Measurements from ENCODE around the gene TBPL2.

The TBPL2 gene

GRCh38 chr14:55412676-55413075 lies 27.7 kb downstream of the TBPL2 start:
- Histone ChIP-seq H3K4me1 (ENCODE audit: insufficient read depth, low read length) (peaks cover 22% of the 10 kb centered on the region), H3K9me3 (ENCODE audit: low read length) (no peaks in the 10 kb centered on the region), H2AFZ (ENCODE audit: low read depth, low read length) (peak overlapping the region; percentile 100), H3K4me3 (ENCODE audit: low read length) (no peak overlapping the region), H3K36me3 (ENCODE audit: insufficient read depth, low read length) (no peaks in the 10 kb centered on the region), H3K27me3 (ENCODE audit: insufficient read depth, low read length) (peaks cover 2% of the 10 kb centered on the region)

GRCh38 chr14:55411426-55412389 lies 28.7 kb downstream of the TBPL2 start, which contains the start of gene ATG14:
Gene ATG14 (minus strand): TSS chr14:55411830. CDS start chr14:55411822, 8 bp downstream.
- Histone ChIP-seq H3K4me1 (ENCODE audit: insufficient read depth, low read length) (peaks cover 22% of the 10 kb centered on the region), H2AFZ (ENCODE audit: low read depth, low read length) (peak within 1 kb of the TSS; percentile 100), H3K36me3 (ENCODE audit: insufficient read depth, low read length) (no peaks in the 10 kb centered on the region), H3K9me3 (ENCODE audit: low read length) (no peaks in the 10 kb centered on the region), H3K4me3 (ENCODE audit: low read length) (peak within 1 kb of the TSS; percentile 98), H3K27me3 (ENCODE audit: insufficient read depth, low read length) (no peaks in the 10 kb centered on the region)

- no peaks in the 10 kb centered on the region for H3K27me3 ChIP-seq (ENCODE audit: insufficient read depth, low read length)
- H3K9me3 ChIP-seq (ENCODE audit: low read length) = no peaks in the 10 kb centered on the region
- H3K4me1 ChIP-seq (ENCODE audit: insufficient read depth, low read length) = peaks cover 22% of the 10 kb centered on the region
- H3K4me3 ChIP-seq (ENCODE audit: low read length) = peak overlapping the region; percentile 98
- H2AFZ ChIP-seq (ENCODE audit: low read depth, low read length) = peak overlapping the region; percentile 100
- no peaks in the 10 kb centered on the region for H3K36me3 ChIP-seq (ENCODE audit: insufficient read depth, low read length)
Observed at GRCh38 chr14:55410876-55411275, 29.5 kb downstream of the TBPL2 start.

- Histone ChIP-seq H3K4me3 (ENCODE audit: low read length) (no peak overlapping the region), H3K27me3 (ENCODE audit: insufficient read depth, low read length) (no peaks in the 10 kb centered on the region), H3K36me3 (ENCODE audit: insufficient read depth, low read length) (no peaks in the 10 kb centered on the region), H3K9me3 (ENCODE audit: low read length) (no peaks in the 10 kb centered on the region), H2AFZ (ENCODE audit: low read depth, low read length) (no peak overlapping the region), H3K4me1 (ENCODE audit: insufficient read depth, low read length) (no peaks in the 10 kb centered on the region)
Observed at GRCh38 chr14:55404173-55404854, 36.1 kb downstream of the TBPL2 start.

- Histone ChIP-seq H3K9me3 (ENCODE audit: low read length) (no peaks in the 10 kb centered on the region), H3K36me3 (ENCODE audit: insufficient read depth, low read length) (no peaks in the 10 kb centered on the region), H3K4me3 (ENCODE audit: low read length) (no peak overlapping the region), H3K27me3 (ENCODE audit: insufficient read depth, low read length) (no peaks in the 10 kb centered on the region), H2AFZ (ENCODE audit: low read depth, low read length) (no peak overlapping the region), H3K4me1 (ENCODE audit: insufficient read depth, low read length) (no peaks in the 10 kb centered on the region)
Observed at GRCh38 chr14:55401751-55402150, 38.7 kb downstream of the TBPL2 start.

- H3K36me3 ChIP-seq (ENCODE audit: insufficient read depth, low read length) = peaks cover 8% of the 10 kb centered on the region
- H3K4me3 ChIP-seq (ENCODE audit: low read length) = no peak overlapping the region
- no peaks in the 10 kb centered on the region for H3K27me3 ChIP-seq (ENCODE audit: insufficient read depth, low read length)
- H3K9me3 ChIP-seq (ENCODE audit: low read length) = no peaks in the 10 kb centered on the region
- no peak overlapping the region for H2AFZ ChIP-seq (ENCODE audit: low read depth, low read length)
- H3K4me1 ChIP-seq (ENCODE audit: insufficient read depth, low read length) = no peaks in the 10 kb centered on the region
Observed at GRCh38 chr14:55399852-55400251, 40.6 kb downstream of the TBPL2 start.

GRCh38 chr14:55399183-55399582 lies 41.2 kb downstream of the TBPL2 start:
- Histone ChIP-seq H3K27me3 (ENCODE audit: insufficient read depth, low read length) (no peaks in the 10 kb centered on the region), H3K9me3 (ENCODE audit: low read length) (no peaks in the 10 kb centered on the region), H2AFZ (ENCODE audit: low read depth, low read length) (no peak overlapping the region), H3K4me1 (ENCODE audit: insufficient read depth, low read length) (no peaks in the 10 kb centered on the region), H3K36me3 (ENCODE audit: insufficient read depth, low read length) (peaks cover 14% of the 10 kb centered on the region), H3K4me3 (ENCODE audit: low read length) (no peak overlapping the region)

- H2AFZ ChIP-seq (ENCODE audit: low read depth, low read length) = no peak overlapping the region
- H3K4me3 ChIP-seq (ENCODE audit: low read length) = no peak overlapping the region
- H3K36me3 ChIP-seq (ENCODE audit: insufficient read depth, low read length) = peaks cover 14% of the 10 kb centered on the region
- H3K4me1 ChIP-seq (ENCODE audit: insufficient read depth, low read length) = no peaks in the 10 kb centered on the region
- no peaks in the 10 kb centered on the region for H3K27me3 ChIP-seq (ENCODE audit: insufficient read depth, low read length)
- H3K9me3 ChIP-seq (ENCODE audit: low read length) = no peaks in the 10 kb centered on the region
Observed at GRCh38 chr14:55398679-55399078, 41.7 kb downstream of the TBPL2 start.

- H3K36me3 ChIP-seq (ENCODE audit: insufficient read depth, low read length) = peaks cover 39% of the 10 kb centered on the region
- no peaks in the 10 kb centered on the region for H3K4me1 ChIP-seq (ENCODE audit: insufficient read depth, low read length)
- H3K27me3 ChIP-seq (ENCODE audit: insufficient read depth, low read length) = no peaks in the 10 kb centered on the region
- H2AFZ ChIP-seq (ENCODE audit: low read depth, low read length) = no peak overlapping the region
- no peaks in the 10 kb centered on the region for H3K9me3 ChIP-seq (ENCODE audit: low read length)
- H3K4me3 ChIP-seq (ENCODE audit: low read length) = no peak overlapping the region
Observed at GRCh38 chr14:55389330-55389729, 51.1 kb downstream of the TBPL2 start.

- no peak overlapping the region for H3K4me3 ChIP-seq (ENCODE audit: low read length)
- H3K27me3 ChIP-seq (ENCODE audit: insufficient read depth, low read length) = no peaks in the 10 kb centered on the region
- peaks cover 43% of the 10 kb centered on the region for H3K36me3 ChIP-seq (ENCODE audit: insufficient read depth, low read length)
- no peaks in the 10 kb centered on the region for H3K9me3 ChIP-seq (ENCODE audit: low read length)
- no peak overlapping the region for H2AFZ ChIP-seq (ENCODE audit: low read depth, low read length)
- no peaks in the 10 kb centered on the region for H3K4me1 ChIP-seq (ENCODE audit: insufficient read depth, low read length)
Observed at GRCh38 chr14:55388160-55388559, 52.3 kb downstream of the TBPL2 start.

GRCh38 chr14:55387121-55387520 lies 53.3 kb downstream of the TBPL2 start:
- Histone ChIP-seq H2AFZ (ENCODE audit: low read depth, low read length) (no peak overlapping the region), H3K4me1 (ENCODE audit: insufficient read depth, low read length) (no peaks in the 10 kb centered on the region), H3K4me3 (ENCODE audit: low read length) (no peak overlapping the region), H3K36me3 (ENCODE audit: insufficient read depth, low read length) (peaks cover 45% of the 10 kb centered on the region), H3K9me3 (ENCODE audit: low read length) (no peaks in the 10 kb centered on the region), H3K27me3 (ENCODE audit: insufficient read depth, low read length) (no peaks in the 10 kb centered on the region)

- Histone ChIP-seq H2AFZ (ENCODE audit: low read depth, low read length) (no peak overlapping the region), H3K27me3 (ENCODE audit: insufficient read depth, low read length) (no peaks in the 10 kb centered on the region), H3K9me3 (ENCODE audit: low read length) (no peaks in the 10 kb centered on the region), H3K4me3 (ENCODE audit: low read length) (no peak overlapping the region), H3K4me1 (ENCODE audit: insufficient read depth, low read length) (no peaks in the 10 kb centered on the region), H3K36me3 (ENCODE audit: insufficient read depth, low read length) (peaks cover 50% of the 10 kb centered on the region)
Observed at GRCh38 chr14:55386037-55386808, 54.2 kb downstream of the TBPL2 start.

- Histone ChIP-seq H2AFZ (ENCODE audit: low read depth, low read length) (no peak overlapping the region), H3K27me3 (ENCODE audit: insufficient read depth, low read length) (no peaks in the 10 kb centered on the region), H3K4me1 (ENCODE audit: insufficient read depth, low read length) (no peaks in the 10 kb centered on the region), H3K4me3 (ENCODE audit: low read length) (no peak overlapping the region), H3K9me3 (ENCODE audit: low read length) (no peaks in the 10 kb centered on the region), H3K36me3 (ENCODE audit: insufficient read depth, low read length) (peaks cover 59% of the 10 kb centered on the region)
Observed at GRCh38 chr14:55384536-55384935, 55.9 kb downstream of the TBPL2 start.
